Natural killer cell (primary cell): ENCODE data around the gene RNF222. TPM values are rescaled to one million over a fixed set of nuclear protein-coding genes. Genes with fewer than 3 reads are reported as not detected.

ENCODE experiments used
- ATAC-seq, 3 donors: fragments of 150-1000 bp in 2 of 3; fragments of 200-7000 bp in 1 of 3; cut with Tn5 transposase; 1 replicate in 1 of 3; 2 replicates in 2 of 3; pipeline ENCODE4 v1.10.0; 2021; ENCODE audit warnings: mild to moderate bottlenecking in 2 of 3, moderate library complexity in 2 of 3
- DNase-seq, 2 donors: peaks; one replicate each; pipeline versions ENCODE4 v3.0.0 to v3.0.0-alpha.2; 2013 to 2021; ENCODE audit warnings: mixed read lengths in 1 of 2
- H3K27ac ChIP-seq: one replicate; pipeline ENCODE4 v1.5.1; 2013; ENCODE audit warnings: mild to moderate bottlenecking, low read length
- H3K27me3 ChIP-seq: one replicate; pipeline ENCODE4 v1.6.1; 2013; ENCODE audit warnings: low read length; ENCODE audit not compliant: control insufficient read depth, insufficient read depth
- H3K36me3 ChIP-seq: one replicate; pipeline ENCODE4 v1.6.1; 2013; ENCODE audit warnings: low read length; ENCODE audit not compliant: control insufficient read depth, insufficient read depth
- H3K4me1 ChIP-seq: one replicate; pipeline ENCODE4 v1.6.1; 2013; ENCODE audit warnings: low read length; ENCODE audit not compliant: control insufficient read depth, insufficient read depth
- H3K4me3 ChIP-seq: one replicate; pipeline ENCODE4 v1.5.1; 2013; ENCODE audit warnings: low read length
- H3K9me3 ChIP-seq: one replicate; pipeline ENCODE4 v1.6.1; 2013; ENCODE audit warnings: low read length; ENCODE audit not compliant: control insufficient read depth, insufficient read depth
- H3K27ac Mint-ChIP-seq, 2 donors: one replicate each; pipeline ENCODE4 v1.8.0; 2022; ENCODE audit warnings: mild to moderate bottlenecking in 2 of 2, mixed read lengths in 2 of 2, moderate library complexity in 1 of 2
- H3K27me3 Mint-ChIP-seq, 2 donors: one replicate each; pipeline ENCODE4 v1.8.0; 2022; ENCODE audit warnings: low read depth in 2 of 2, mixed read lengths in 2 of 2
- H3K36me3 Mint-ChIP-seq: one replicate; pipeline ENCODE4 v1.8.0; 2022; ENCODE audit warnings: mixed read lengths
- H3K4me1 Mint-ChIP-seq, 2 donors: one replicate each; pipeline ENCODE4 v1.8.0; 2022; ENCODE audit warnings: mixed read lengths in 2 of 2
- H3K4me3 Mint-ChIP-seq: one replicate; pipeline ENCODE4 v1.8.0; 2022; ENCODE audit warnings: mild to moderate bottlenecking, moderate library complexity, mixed read lengths
- H3K9me3 Mint-ChIP-seq, 2 donors: one replicate each; pipeline ENCODE4 v1.8.0; 2022; ENCODE audit warnings: mixed read lengths in 2 of 2
- CTCF ChIP-seq: fragments of 200-600 bp; IDR thresholded peaks from one replicate; pipeline ENCODE4 v1.8.0; 2022; ENCODE audit warnings: antibody characterized with exemption
- WGBS: methylation state at CpG from one replicate; pipeline ENCODE4 v1.1.7; 2013; ENCODE audit warnings: missing lambda C conversion rate; ENCODE audit not compliant: insufficient coverage; 5-methylcytosine and 5-hydroxymethylcytosine counted together
- intact Hi-C: fragments of 100-400 bp; cut with micrococcal nuclease; formaldehyde crosslinking; loops from one replicate; pipeline ENCODE4 v1.14.2; 2022
- total RNA-seq, 4 donors: library from RNA; stranded (reverse); fragments of 120-200 nt in 1 of 4; gene quantifications; one replicate each; pipeline versions ENCODE4 v1.2.3 to v1.2.4, GENCODE V29; 2013 to 2022

Gene RNF222
- total RNA-seq, 3 donors from 2014 or later (not counting 1 experiment from before 2014, with no cell fraction given) = 0.35 to 1.1 (median 0.52) TPM

DNA sequence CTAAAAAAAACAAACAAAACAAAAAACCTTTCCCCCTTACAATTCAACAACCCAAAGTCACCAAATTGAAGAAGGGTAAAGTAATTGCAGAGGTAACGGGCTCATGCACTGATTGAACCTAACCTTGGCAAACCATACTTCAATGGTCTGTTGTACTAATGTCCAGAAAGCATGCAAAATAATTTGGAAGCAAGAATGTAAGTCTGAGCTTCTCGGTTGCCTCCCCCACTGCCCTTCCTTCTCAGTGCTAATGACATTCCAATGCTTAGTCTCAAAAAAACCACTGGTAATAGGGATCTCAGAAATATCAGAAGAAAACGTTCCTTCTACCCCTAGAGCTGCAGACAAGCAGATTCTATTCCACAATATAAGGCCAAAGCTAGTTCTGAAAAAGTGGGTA, 36.9 kb downstream of the RNF222 start:
- no peak for TF ChIP-seq CTCF
- Histone ChIP-seq H3K9me3 (no peaks in the 10 kb centered on the region), H3K4me1 (no peaks in the 10 kb centered on the region), H3K36me3 (no peaks in the 10 kb centered on the region), H3K27ac (no peak overlapping the region), H3K4me3 (no peak overlapping the region), H3K27me3 (no peaks in the 10 kb centered on the region)
- Mint-ChIP-seq H3K4me3 (no peak overlapping the region), H3K4me1 (peaks cover 0 to 3% of the 10 kb centered on the region in 2 donors), H3K27ac (no peak overlapping the region), H3K9me3 (no peaks in the 10 kb centered on the region), H3K36me3 (no peaks in the 10 kb centered on the region), H3K27me3 (no peaks in the 10 kb centered on the region)
- intact Hi-C loops = no loop called here
- DNase-seq = no peak
- no peak for ATAC-seq
- WGBS = 59% methylated on average over 2 of the region's 3 CpGs

DNA sequence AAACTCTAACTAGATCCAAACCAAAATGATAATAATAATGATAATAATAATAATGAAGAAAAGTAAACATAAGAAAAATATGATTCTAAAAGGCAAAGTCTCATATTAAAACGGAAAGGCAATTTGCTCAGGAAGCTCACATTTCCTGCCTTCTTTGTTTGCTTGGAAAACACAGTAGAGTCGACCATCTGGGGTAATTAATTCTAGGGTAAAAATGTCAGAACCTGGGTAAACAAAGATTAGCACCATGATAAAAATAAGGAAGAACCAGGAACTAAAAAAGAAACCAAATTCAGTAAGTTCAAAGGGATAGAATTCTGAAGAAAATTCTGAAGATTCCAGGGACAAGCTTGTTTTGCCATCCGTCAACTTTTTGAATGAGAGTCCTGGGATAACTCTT, 37.4 kb downstream of the RNF222 start:
- Mint-ChIP-seq H3K27me3 (no peaks in the 10 kb centered on the region), H3K36me3 (no peaks in the 10 kb centered on the region), H3K9me3 (no peaks in the 10 kb centered on the region), H3K4me1 (peaks cover 0 to 3% of the 10 kb centered on the region in 2 donors), H3K4me3 (no peak overlapping the region), H3K27ac (no peak overlapping the region)
- TF ChIP-seq CTCF = no peak
- 39% methylated on average over 3 of the region's 3 CpGs for WGBS
- DNase-seq (no peak), ATAC-seq (no peak)
- intact Hi-C loops = no loop called here
- Histone ChIP-seq H3K4me1 (no peaks in the 10 kb centered on the region), H3K27ac (no peak overlapping the region), H3K4me3 (no peak overlapping the region), H3K9me3 (no peaks in the 10 kb centered on the region), H3K27me3 (no peaks in the 10 kb centered on the region), H3K36me3 (no peaks in the 10 kb centered on the region)

DNA sequence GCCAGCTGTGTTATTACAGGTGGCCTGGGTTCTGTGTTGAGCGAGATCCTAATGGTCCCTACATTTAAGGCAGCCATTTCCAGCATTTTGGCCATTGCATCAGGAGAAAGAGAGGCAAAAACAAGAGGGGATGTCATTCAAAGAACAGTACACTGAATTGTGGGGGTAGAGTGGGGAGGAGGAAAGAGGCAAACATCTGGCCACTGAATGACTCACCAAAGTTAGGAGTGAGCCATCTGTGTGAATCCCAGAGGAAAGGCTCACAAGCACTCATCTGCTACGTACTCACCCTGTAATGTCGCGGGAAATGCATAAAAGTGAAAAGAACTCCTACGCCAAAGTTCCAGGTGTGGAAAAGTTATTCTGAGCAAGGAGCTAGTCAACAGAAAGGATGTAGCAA, 37.9 kb downstream of the RNF222 start:
- H3K4me3 ChIP-seq = no peak overlapping the region
- no peaks in the 10 kb centered on the region for H3K9me3 ChIP-seq
- H3K27me3 ChIP-seq = no peaks in the 10 kb centered on the region
- 79% methylated on average over 5 of the region's 5 CpGs for WGBS
- peaks cover 0 to 3% of the 10 kb centered on the region in 2 donors for H3K4me1 Mint-ChIP-seq
- TF ChIP-seq CTCF = no peak
- no peak overlapping the region for H3K27ac ChIP-seq
- no peaks in the 10 kb centered on the region for H3K36me3 Mint-ChIP-seq
- intact Hi-C loops = no loop called here
- no peaks in the 10 kb centered on the region for H3K4me1 ChIP-seq
- H3K4me3 Mint-ChIP-seq = no peak overlapping the region
- no peaks in the 10 kb centered on the region for H3K9me3 Mint-ChIP-seq
- no peak for DNase-seq
- no peaks in the 10 kb centered on the region for H3K36me3 ChIP-seq
- H3K27me3 Mint-ChIP-seq = no peaks in the 10 kb centered on the region
- no peak for ATAC-seq
- H3K27ac Mint-ChIP-seq = no peak overlapping the region

DNA sequence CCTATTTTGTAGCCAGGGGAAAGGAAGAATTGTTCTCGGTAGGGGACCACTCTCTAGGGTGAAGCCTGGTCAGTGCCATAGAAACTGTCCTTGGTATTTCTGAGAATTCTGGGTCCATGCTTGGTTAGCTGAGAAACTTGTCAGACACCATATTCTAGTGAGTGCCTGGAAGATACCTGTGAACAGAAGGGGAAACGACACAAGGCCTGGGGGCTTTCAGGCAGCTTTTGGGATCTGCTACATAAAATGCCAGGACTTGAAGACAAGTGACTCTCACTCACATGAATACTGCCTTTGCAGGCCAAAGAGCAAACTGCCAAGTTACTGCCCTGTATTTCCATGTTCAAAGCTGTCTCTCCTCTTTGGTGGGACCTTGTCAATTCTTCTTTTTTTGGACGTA, 39.7 kb downstream of the RNF222 start:
- Mint-ChIP-seq H3K27me3 (no peaks in the 10 kb centered on the region), H3K4me1 (peaks cover 0 to 3% of the 10 kb centered on the region in 2 donors), H3K9me3 (no peaks in the 10 kb centered on the region), H3K36me3 (no peaks in the 10 kb centered on the region), H3K4me3 (no peak overlapping the region), H3K27ac (no peak overlapping the region)
- no peak for ATAC-seq
- H3K27me3 ChIP-seq = no peaks in the 10 kb centered on the region
- no peak overlapping the region for H3K4me3 ChIP-seq
- TF ChIP-seq CTCF = no peak
- no peaks in the 10 kb centered on the region for H3K36me3 ChIP-seq
- 88% methylated on average over 2 of the region's 3 CpGs for WGBS
- DNase-seq = no peak
- H3K27ac ChIP-seq = no peak overlapping the region
- intact Hi-C loops = no loop called here
- no peaks in the 10 kb centered on the region for H3K4me1 ChIP-seq
- no peaks in the 10 kb centered on the region for H3K9me3 ChIP-seq
